ENCODE results near the gene SNX5.

DNA sequence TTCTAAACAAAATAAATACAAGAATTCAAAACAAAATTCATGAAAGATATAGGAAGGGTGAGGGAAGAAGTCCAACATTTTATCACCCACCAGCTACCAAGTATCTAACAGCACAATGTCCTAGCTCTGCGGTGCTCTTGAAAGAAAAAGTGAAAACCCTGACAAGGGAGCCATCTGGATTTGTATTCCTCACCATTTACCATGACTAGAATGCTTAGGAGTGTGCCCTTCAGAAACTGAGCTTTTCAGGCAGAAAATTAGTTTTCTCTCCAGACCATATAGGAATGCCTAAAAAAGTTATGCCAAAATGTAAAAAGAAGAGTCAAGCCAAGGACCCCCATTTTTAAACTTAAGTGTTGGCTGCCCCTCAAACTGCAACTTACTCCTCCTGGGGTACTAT lies 4.5 kb downstream of the SNX5 start:
- TF ChIP-seq, protein P1, sequence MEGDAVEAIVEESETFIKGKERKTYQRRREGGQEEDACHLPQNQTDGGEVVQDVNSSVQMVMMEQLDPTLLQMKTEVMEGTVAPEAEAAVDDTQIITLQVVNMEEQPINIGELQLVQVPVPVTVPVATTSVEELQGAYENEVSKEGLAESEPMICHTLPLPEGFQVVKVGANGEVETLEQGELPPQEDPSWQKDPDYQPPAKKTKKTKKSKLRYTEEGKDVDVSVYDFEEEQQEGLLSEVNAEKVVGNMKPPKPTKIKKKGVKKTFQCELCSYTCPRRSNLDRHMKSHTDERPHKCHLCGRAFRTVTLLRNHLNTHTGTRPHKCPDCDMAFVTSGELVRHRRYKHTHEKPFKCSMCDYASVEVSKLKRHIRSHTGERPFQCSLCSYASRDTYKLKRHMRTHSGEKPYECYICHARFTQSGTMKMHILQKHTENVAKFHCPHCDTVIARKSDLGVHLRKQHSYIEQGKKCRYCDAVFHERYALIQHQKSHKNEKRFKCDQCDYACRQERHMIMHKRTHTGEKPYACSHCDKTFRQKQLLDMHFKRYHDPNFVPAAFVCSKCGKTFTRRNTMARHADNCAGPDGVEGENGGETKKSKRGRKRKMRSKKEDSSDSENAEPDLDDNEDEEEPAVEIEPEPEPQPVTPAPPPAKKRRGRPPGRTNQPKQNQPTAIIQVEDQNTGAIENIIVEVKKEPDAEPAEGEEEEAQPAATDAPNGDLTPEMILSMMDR (IDR thresholded peaks at IDR 0.05; ENCODE audit: poor library complexity, severe bottlenecking) = no peak
- TF ChIP-seq EZH2 (IDR thresholded peaks at IDR 0.05; ENCODE audit: borderline replicate concordance, insufficient read depth, low read length, poor library complexity, severe bottlenecking) (no peak), POLR2AphosphoS5 (IDR thresholded peaks at IDR 0.05) (no peak)

All from neural cell (in vitro differentiated cells).